NCI-H1048 (cell line): Measurements from ENCODE around the gene STXBP6.

ENCODE experiments used
- DNase-seq: peaks from one replicate; lab custom pipeline; 2025; lab: John Stamatoyannopoulos, UW

STXBP6 gene

DNA sequence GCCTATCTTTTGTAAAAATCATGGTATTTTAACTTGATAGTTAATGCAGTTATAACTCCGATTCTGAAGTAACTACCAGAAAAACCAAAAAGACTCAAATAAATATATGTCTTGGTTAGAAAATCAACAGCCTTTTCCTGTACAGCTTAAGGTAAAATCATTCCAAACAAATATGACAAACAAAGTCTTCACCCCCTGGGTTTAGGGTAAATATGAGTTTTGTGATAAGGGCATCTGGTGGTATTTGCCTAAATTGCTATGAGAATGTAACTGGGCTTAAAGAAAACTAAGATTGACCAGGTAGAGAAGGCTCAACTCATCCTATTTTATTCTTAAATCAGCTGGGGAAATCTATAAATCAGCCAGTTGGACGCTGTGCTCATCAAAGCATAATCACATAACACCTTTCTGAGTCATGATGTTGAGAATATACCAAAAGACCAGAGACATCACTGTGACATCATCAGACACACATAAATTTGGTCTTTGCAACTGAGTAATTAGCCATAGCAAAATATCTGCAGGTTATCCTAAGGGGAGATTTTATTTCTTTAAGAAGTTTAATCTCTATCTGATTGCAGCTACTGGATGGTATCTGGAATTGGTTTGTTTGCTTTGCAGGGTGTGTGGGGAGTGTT, 133.9 kb downstream of the STXBP6 start:
- no peak for DNase-seq

DNA sequence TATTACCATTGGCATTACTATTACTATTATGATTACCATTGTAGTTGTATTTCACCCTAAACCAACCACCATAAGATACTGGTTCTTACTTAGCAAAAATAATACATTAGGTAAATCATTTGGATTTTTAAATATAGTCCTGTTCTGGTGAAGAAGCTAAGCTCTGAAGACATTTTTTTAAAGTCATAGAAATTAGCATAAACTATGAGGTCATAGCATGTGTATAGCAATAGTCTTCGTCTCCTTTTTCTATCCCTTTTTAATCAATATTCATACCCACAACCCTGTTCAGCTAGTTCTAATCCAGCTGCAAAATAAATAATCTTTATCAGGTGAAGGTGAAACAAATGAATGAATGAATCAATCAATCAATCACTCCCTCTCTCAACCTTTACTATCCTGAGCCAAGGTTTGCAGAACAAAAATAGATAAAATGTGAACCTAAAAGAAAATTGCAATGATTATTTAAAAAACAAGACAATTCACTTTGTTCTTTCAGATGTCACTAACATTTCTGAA, 134.5 kb downstream of the STXBP6 start:
- DNase-seq, result no peak

- DNase-seq, result no peak
Measured at GRCh38 chr14:24913746-24914145, 136.2 kb downstream of the STXBP6 start.

DNA sequence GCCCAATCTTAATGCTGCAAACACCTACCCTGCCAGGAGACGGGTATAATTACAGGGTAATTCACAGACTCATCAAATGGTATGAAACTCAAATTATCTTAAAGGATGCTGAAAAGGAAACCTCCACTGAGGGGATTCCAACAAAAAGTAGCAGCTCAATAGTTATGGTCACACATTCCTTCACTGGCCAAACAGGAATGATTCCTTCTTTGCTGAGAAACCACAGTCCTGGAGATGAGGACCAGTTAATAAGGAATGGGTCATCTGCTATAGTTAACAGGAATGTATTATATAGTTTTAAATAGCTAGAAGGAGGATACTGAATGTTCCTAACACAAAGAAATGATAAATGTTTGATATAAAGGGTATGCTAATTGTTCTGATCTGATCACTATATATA, 136.9 kb downstream of the STXBP6 start:
- DNase-seq, result no peak

DNA sequence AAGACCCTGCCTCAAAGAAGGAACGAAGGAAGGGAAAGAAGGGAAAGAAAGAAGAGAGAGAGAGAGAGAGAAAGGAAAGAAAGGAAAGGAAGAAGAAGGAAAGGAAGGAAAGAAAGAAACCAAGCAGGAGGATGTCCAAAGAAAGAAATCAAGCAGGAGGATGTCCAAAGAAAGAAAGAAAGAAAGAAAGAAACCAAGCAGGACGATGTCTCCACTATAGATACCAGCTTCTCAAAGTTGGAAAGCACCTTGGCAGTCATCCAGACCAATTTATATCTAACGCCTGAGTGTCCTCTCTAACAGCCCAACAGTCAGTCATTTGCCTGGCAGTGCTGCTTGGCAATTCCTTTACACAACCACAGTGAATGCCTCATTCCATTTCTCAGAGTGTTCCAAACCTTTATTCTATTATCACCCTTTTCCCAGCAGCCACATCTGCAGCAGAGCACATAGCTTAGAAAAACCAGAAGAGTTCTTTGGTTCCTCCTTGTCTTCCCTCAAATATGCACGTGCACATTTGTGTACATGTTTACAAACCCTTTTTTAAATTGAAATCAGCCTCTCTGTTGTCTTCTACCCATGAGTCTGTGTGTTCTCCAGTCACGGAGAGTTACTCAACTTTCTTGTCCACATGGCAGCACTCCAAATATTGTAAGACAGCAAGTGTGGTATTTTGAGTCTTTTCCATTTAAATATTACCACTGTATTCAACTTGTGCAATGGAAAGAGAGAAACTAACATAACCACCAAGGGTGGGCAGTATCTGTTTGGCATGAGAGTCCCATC, 138.4 kb downstream of the STXBP6 start:
- DNase-seq, result no peak

DNA sequence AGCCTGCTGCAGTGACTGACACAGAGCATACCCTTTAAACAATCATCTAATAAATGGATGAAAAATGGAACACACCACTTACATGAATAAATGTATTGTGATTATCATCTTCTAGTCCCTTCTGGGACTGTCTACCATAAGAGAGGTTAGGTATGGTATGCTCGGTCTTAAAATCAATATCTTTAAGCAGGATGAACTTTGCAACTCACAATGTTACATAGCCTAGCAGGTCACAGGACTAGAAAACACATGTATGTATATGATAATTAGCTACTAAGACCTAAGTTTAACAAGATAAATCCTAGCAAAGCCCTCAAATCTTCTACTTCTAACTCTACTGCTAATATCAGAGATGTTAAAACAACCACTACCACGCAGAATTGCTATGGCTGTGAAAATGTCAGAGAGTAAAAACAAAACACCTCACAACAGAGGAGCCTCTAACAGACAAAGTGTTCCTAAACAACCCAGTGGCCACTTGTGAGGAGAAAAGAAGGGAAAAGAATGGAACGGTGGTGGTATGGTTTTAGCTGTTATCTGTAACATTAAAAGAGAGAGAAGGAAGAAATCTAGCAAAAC, 139.4 kb downstream of the STXBP6 start:
- DNase-seq, result no peak

DNA sequence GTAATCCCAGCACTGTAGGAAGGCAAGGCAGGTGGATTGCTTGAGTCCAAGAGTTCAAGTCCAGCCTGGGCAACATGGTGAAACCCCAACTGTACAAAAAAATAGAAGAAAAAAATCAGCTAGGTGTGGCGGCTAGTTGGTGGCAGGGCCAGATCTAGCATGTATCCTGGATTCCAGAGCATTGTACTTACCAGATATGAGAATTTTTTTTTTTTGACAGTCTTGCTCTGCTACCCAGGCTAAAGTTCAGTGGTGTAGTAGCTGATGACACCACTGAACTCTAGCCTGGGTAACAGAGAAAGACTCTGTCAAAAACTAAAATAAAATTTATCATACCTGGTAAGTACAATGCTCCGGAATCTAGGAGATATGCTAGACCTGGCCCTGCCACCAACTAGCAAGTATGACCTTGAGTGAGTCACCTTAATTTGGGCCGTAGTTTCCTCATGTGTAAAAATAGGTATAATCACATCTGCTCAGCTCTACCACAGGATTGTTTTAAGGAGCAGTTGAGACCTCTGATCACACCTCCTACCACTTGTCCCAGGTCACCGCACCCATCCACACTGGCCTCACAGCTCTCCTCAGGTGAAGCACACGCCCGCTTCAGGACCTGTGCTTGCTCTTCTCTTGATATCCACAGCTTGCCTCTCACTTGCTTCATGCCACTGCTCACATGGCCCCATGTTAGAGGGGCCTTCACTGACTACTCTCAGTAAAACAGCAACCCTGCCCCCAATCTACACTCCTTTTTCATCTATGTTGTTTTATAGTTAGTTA, 140.2 kb downstream of the STXBP6 start:
- no peak for DNase-seq

GRCh38 chr14:24908592-24909236, 141.2 kb downstream of the STXBP6 start:
- DNase-seq, result no peak

DNA sequence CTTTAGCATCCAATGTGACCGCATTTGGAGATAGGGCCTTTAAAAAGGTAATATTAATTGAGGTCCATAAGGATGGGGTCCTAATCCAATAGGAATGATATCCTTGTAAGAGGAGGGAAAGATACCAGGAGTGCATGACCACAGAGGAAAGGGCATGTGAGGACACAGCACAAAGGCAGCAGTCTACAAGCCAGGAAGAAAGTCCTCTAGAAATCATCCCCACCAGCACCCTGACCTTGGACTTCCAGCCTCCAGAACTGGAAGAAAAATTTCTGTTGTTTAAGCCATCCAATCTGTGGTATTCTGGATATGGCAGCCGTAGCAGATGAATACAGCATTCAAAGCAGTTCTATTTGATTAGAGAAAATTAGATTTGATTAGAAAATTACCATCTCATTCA, 145.4 kb downstream of the STXBP6 start:
- no peak for DNase-seq

GRCh38 chr14:24903337-24903736, 146.6 kb downstream of the STXBP6 start:
- no peak for DNase-seq

GRCh38 chr14:24900269-24901100, 149.5 kb downstream of the STXBP6 start:
- DNase-seq, result no peak

- DNase-seq, result no peak
Measured at GRCh38 chr14:24897793-24898192, 152.2 kb downstream of the STXBP6 start.

GRCh38 chr14:24895622-24896021, 154.3 kb downstream of the STXBP6 start:
- no peak for DNase-seq

DNA sequence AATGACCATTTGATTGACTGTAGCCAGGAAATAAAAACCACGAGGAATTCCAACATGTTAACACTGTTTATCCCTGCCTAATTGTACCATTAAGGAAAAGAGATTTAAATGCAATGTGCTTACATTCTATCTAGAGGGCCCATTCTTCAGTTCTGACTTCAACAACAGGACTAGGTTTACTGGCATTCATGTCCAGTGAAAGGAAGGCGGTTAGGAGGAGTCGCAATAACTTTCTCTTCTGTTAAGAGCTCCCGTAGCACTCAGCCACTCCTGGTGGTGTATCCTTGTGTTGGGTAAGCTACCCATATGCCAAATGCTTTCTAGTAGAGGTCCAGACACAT, 154.7 kb downstream of the STXBP6 start:
- DNase-seq, result no peak

DNA sequence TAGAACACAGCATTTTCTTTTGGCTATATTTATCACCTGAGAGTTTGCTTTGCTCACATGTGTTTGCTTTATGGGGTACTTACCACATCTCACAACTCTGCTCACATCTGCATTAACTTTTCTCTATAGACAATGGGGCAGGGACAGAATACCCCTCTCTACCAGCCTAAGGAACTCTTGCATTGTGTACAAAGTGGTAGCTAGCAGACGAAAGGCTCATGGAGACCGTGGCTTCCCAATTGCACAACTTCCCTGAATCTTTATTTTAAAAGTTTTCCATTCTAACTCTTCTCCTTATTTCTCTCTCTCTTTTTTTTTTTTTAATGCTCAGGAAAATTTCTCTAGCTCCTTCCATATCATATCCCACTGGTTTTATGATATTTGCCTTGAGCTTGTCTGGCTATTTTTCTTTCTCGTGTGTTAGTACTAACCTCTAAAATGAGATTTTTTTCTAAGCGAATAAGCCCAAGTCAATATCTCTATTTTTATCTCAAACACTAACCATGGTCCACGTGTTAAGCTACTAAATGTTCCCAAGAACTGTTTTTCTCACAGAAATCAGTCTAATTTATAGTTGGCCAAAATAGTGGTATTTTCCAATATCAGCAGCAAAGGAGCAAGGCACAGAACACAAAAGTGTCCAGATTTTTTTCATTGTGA, 155.2 kb downstream of the STXBP6 start:
- DNase-seq, result no peak

GRCh38 chr14:24892497-24893051, 157.4 kb downstream of the STXBP6 start:
- no peak for DNase-seq

- no peak for DNase-seq
Measured at GRCh38 chr14:24891987-24892496, 157.9 kb downstream of the STXBP6 start.

DNA sequence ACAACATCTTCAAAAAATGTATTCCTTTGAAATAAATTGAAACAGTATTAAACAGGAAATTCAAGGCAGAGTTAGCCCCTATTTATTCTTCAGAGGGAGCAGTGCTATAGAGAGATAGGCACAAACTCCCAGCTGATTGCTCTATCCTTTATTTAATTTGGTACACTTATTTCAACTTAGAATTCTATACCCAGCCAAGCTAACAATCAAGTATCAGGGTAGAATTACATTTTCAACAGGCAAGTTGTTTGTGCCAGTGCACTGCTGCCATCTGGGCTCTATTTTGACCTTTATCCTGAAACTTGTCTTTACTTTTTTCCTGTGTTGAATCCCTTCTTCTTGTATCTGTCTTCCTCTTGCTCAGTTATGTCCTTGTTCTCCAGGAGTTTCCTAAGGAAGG, 159.2 kb downstream of the STXBP6 start:
- DNase-seq, result no peak

GRCh38 chr14:24889843-24890242, 160.1 kb downstream of the STXBP6 start:
- DNase-seq, result no peak

- no peak for DNase-seq
Measured at GRCh38 chr14:24888532-24888931, 161.4 kb downstream of the STXBP6 start.
